ENCODE measurements around the gene PRG3. TPM values are rescaled to one million over a fixed set of nuclear protein-coding genes. Genes with fewer than 3 reads are reported as not detected.
A peak's percentile ranks its signal among the peaks of the same experiment; 100 is the strongest.

The PRG3 gene
- total RNA-seq, 6 donors from 2014 or later = not detected

- Histone ChIP-seq H3K36me3 (no peaks in the 10 kb centered on the region), H3K9me3 (no peaks in the 10 kb centered on the region), H3K4me3 (no peak overlapping the region), H3K4me1 (peaks cover 0 to 6% (median 2%) of the 10 kb centered on the region in 4 donors), H3K27ac (no peak overlapping the region), H3K27me3 (no peaks in the 10 kb centered on the region)
- no peak for TF ChIP-seq CTCF (IDR thresholded peaks at IDR 0.05)
- no peak for TF ChIP-seq EP300 (IDR thresholded peaks at IDR 0.05)
- no peak for TF ChIP-seq POLR2AphosphoS5 (IDR thresholded peaks at IDR 0.05)
- TF ChIP-seq POLR2A (IDR thresholded peaks at IDR 0.05) = no peak
- DNase-seq (no peak), ATAC-seq (ENCODE audit: low FRiP score in 2 of 2) (no peak)
- WGBS, 2 donors = 51 to 52% methylated on average over 9 of the region's 9 CpGs
Observed at GRCh38 chr11:57356268-57356667, 24.7 kb downstream of the PRG3 start.

GRCh38 chr11:57354699-57355098 lies 26.3 kb downstream of the PRG3 start:
- no peaks in the 10 kb centered on the region for H3K27me3 ChIP-seq
- whole genome bisulfite sequencing, 2 donors = 50 to 86% methylated on average over 6 of the region's 6 CpGs
- ATAC-seq (ENCODE audit: low FRiP score in 2 of 2) (peak; percentile 40 to 52), DNase-seq (no peak)
- TF ChIP-seq EP300 (IDR thresholded peaks at IDR 0.05) = no peak
- TF ChIP-seq POLR2A (IDR thresholded peaks at IDR 0.05) = no peak
- TF ChIP-seq POLR2AphosphoS5 (IDR thresholded peaks at IDR 0.05) = no peak
- no peak for TF ChIP-seq CTCF (IDR thresholded peaks at IDR 0.05)
- H3K36me3 ChIP-seq = no peaks in the 10 kb centered on the region
- peaks cover 3 to 6% (median 4%) of the 10 kb centered on the region in 4 donors for H3K4me1 ChIP-seq
- no peak overlapping the region for H3K4me3 ChIP-seq
- no peaks in the 10 kb centered on the region for H3K9me3 ChIP-seq
- H3K27ac ChIP-seq = no peak overlapping the region

GRCh38 chr11:57353852-57354251 lies 27.1 kb downstream of the PRG3 start:
- Histone ChIP-seq H3K27me3 (no peaks in the 10 kb centered on the region), H3K36me3 (no peaks in the 10 kb centered on the region), H3K27ac (no peak overlapping the region), H3K4me1 (peaks cover 3 to 6% (median 6%) of the 10 kb centered on the region in 4 donors), H3K9me3 (no peaks in the 10 kb centered on the region), H3K4me3 (no peak overlapping the region)
- 73 to 80% methylated on average over 4 of the region's 4 CpGs for WGBS, 2 donors
- TF ChIP-seq EP300 (IDR thresholded peaks at IDR 0.05) = no peak
- no peak for TF ChIP-seq POLR2A (IDR thresholded peaks at IDR 0.05)
- TF ChIP-seq POLR2AphosphoS5 (IDR thresholded peaks at IDR 0.05) = no peak
- TF ChIP-seq CTCF (IDR thresholded peaks at IDR 0.05) = no peak
- no peak for DNase-seq
- ATAC-seq (ENCODE audit: low FRiP score in 2 of 2) = no peak

- Histone ChIP-seq H3K27ac (no peak overlapping the region), H3K36me3 (no peaks in the 10 kb centered on the region), H3K9me3 (no peaks in the 10 kb centered on the region), H3K27me3 (no peaks in the 10 kb centered on the region), H3K4me3 (no peak overlapping the region), H3K4me1 (peaks cover 3 to 6% (median 6%) of the 10 kb centered on the region in 4 donors)
- ATAC-seq (ENCODE audit: low FRiP score in 2 of 2) (no peak), DNase-seq (no peak)
- WGBS, 2 donors = 69 to 74% methylated on average over 4 of the region's 4 CpGs
- TF ChIP-seq CTCF (IDR thresholded peaks at IDR 0.05) (no peak), POLR2A (IDR thresholded peaks at IDR 0.05) (no peak), POLR2AphosphoS5 (IDR thresholded peaks at IDR 0.05) (no peak), EP300 (IDR thresholded peaks at IDR 0.05) (no peak)
Observed at GRCh38 chr11:57353446-57353845, 27.5 kb downstream of the PRG3 start.

DNA sequence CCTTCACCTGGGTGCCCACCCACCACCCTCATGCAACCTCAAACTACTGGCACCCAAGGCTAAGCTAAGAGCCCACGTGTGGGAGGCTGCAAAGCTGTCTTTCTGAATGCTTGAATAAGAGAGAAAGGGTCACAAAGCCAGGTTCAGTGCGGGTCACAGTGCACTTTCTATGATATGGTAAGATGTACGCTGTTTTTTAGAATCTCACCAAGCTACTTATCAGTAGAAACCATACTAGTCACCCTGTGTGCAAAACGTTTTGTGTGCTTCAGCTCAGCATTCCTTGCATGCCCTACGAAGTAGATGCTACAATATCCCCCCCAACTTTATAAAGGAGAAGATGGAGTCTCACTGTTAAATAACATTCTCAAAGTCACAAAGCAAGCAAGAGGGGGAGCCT lies 27.9 kb downstream of the PRG3 start:
- Histone ChIP-seq H3K4me1 (peaks cover 3 to 6% (median 5%) of the 10 kb centered on the region in 4 donors), H3K27me3 (no peaks in the 10 kb centered on the region), H3K36me3 (no peaks in the 10 kb centered on the region), H3K9me3 (no peaks in the 10 kb centered on the region), H3K27ac (no peak overlapping the region), H3K4me3 (no peak overlapping the region)
- DNase-seq (no peak), ATAC-seq (ENCODE audit: low FRiP score in 2 of 2) (no peak)
- 62 to 76% methylated on average over 5 of the region's 5 CpGs for WGBS, 2 donors
- TF ChIP-seq POLR2AphosphoS5 (IDR thresholded peaks at IDR 0.05) (no peak), EP300 (IDR thresholded peaks at IDR 0.05) (no peak), POLR2A (IDR thresholded peaks at IDR 0.05) (no peak), CTCF (IDR thresholded peaks at IDR 0.05) (no peak)

Measured in upper lobe of left lung (tissue), 6 donors.